Measurements from ENCODE around the gene SERBP1.
"Not testable (repeated sequence)": the region's sequence is repeated elsewhere in the genome, so short reads cannot be mapped to it uniquely, and the experiment has no call there.

Gene SERBP1

GRCh38 chr1:67430358-67431155 lies at the start of gene SERBP1:
SERBP1 (minus strand) TSS chr1:67430402; CDS start chr1:67430300, 102 bp downstream.
- peak; percentile 97 for DNase-seq (ENCODE audit: low spot score)

- DNase-seq (ENCODE audit: low spot score), result peak; percentile 33
Observed at GRCh38 chr1:67479146-67479891, 49.1 kb upstream of the SERBP1 start.

GRCh38 chr1:67476906-67477305 lies 46.7 kb upstream of the SERBP1 start:
- DNase-seq (ENCODE audit: low spot score), result no peak

GRCh38 chr1:67476006-67476482 lies 45.8 kb upstream of the SERBP1 start:
- no peak for DNase-seq (ENCODE audit: low spot score)

- DNase-seq (ENCODE audit: low spot score), result no peak
Observed at GRCh38 chr1:67472056-67472455, 41.9 kb upstream of the SERBP1 start.

GRCh38 chr1:67469431-67469830 lies 39.2 kb upstream of the SERBP1 start:
- DNase-seq (ENCODE audit: low spot score), result no peak

- no peak for DNase-seq (ENCODE audit: low spot score)
Observed at GRCh38 chr1:67468066-67468718, 38.0 kb upstream of the SERBP1 start.

- DNase-seq (ENCODE audit: low spot score), result no peak
Observed at GRCh38 chr1:67465375-67465774, 35.2 kb upstream of the SERBP1 start.

- DNase-seq (ENCODE audit: low spot score), result no peak
Observed at GRCh38 chr1:67464746-67465145, 34.5 kb upstream of the SERBP1 start.

- no peak for DNase-seq (ENCODE audit: low spot score)
Observed at GRCh38 chr1:67464058-67464457, 33.9 kb upstream of the SERBP1 start.

- DNase-seq (ENCODE audit: low spot score), result peak; percentile 52
Observed at GRCh38 chr1:67463298-67463955, 33.2 kb upstream of the SERBP1 start.

GRCh38 chr1:67460676-67461500 lies 30.7 kb upstream of the SERBP1 start:
- DNase-seq (ENCODE audit: low spot score), result no peak

- DNase-seq (ENCODE audit: low spot score), result peak; percentile 65
Observed at GRCh38 chr1:67459068-67459467, 28.9 kb upstream of the SERBP1 start.

GRCh38 chr1:67458663-67459062 lies 28.5 kb upstream of the SERBP1 start:
- peak; percentile 50 for DNase-seq (ENCODE audit: low spot score)

- DNase-seq (ENCODE audit: low spot score), result no peak
Observed at GRCh38 chr1:67457247-67457646, 27.0 kb upstream of the SERBP1 start.

GRCh38 chr1:67451815-67452214 lies 21.6 kb upstream of the SERBP1 start:
- no peak for DNase-seq (ENCODE audit: low spot score)

GRCh38 chr1:67451356-67451755 lies 21.2 kb upstream of the SERBP1 start:
- no peak for DNase-seq (ENCODE audit: low spot score)

GRCh38 chr1:67446893-67447292 lies 16.7 kb upstream of the SERBP1 start:
- no peak for DNase-seq (ENCODE audit: low spot score)

GRCh38 chr1:67446014-67446413 lies 15.8 kb upstream of the SERBP1 start:
- not testable (repeated sequence) for DNase-seq (ENCODE audit: low spot score)

GRCh38 chr1:67441739-67442281 lies 11.6 kb upstream of the SERBP1 start:
- no peak for DNase-seq (ENCODE audit: low spot score)

- no peak for DNase-seq (ENCODE audit: low spot score)
Observed at GRCh38 chr1:67441183-67441582, 11.0 kb upstream of the SERBP1 start.
